H9 (cell line): ENCODE results near the gene TBC1D5. TPM values are rescaled to one million over a fixed set of nuclear protein-coding genes. Genes with fewer than 3 reads are reported as not detected.

Source experiments
- DNase-seq: peaks from one replicate; pipeline ENCODE4 v3.0.0-alpha.2; 2017
- H2AFZ ChIP-seq: one replicate; pipeline ENCODE4 v1.6.1; 2013; ENCODE audit warnings: mild to moderate bottlenecking, low read length, control low read depth, moderate library complexity
- H2AK5ac ChIP-seq: 2 replicates; pipeline ENCODE4 v1.6.1; 2013; ENCODE audit warnings: low read length, control low read depth, mixed read lengths; ENCODE audit not compliant: insufficient read length
- H2BK120ac ChIP-seq: one replicate; pipeline ENCODE4 v1.6.1; 2013; ENCODE audit warnings: low read depth, mild to moderate bottlenecking, low read length, control low read depth, inconsistent platforms; ENCODE audit not compliant: poor library complexity, severe bottlenecking
- H2BK12ac ChIP-seq: 2 replicates; pipeline ENCODE4 v1.6.1; 2013; ENCODE audit warnings: low read length, control low read depth, mixed read lengths, low read depth; ENCODE audit not compliant: insufficient read length
- H2BK15ac ChIP-seq: 2 replicates; pipeline ENCODE4 v1.6.1; 2013; ENCODE audit warnings: low read depth, low read length, control low read depth
- H2BK20ac ChIP-seq: one replicate; pipeline ENCODE4 v1.6.1; 2013; ENCODE audit warnings: low read depth, mild to moderate bottlenecking, low read length, control low read depth, inconsistent platforms; ENCODE audit not compliant: poor library complexity, severe bottlenecking
- H2BK5ac ChIP-seq: 2 replicates; pipeline ENCODE4 v1.6.1; 2013; ENCODE audit warnings: low read length, control low read depth, mixed read lengths; ENCODE audit not compliant: insufficient read length
- H3K14ac ChIP-seq: 2 replicates; pipeline ENCODE4 v1.6.1; 2013; ENCODE audit warnings: low read length, control low read depth; ENCODE audit not compliant: insufficient read depth
- H3K18ac ChIP-seq: 2 replicates; pipeline ENCODE4 v1.6.1; 2013; ENCODE audit warnings: low read depth, mild to moderate bottlenecking, mixed read lengths, low read length, control low read depth; ENCODE audit not compliant: insufficient read length
- H3K23ac ChIP-seq: 2 replicates; pipeline ENCODE4 v1.6.1; 2013; ENCODE audit warnings: low read length, control low read depth, mixed read lengths, low read depth; ENCODE audit not compliant: insufficient read length
- H3K23me2 ChIP-seq: 2 replicates; pipeline ENCODE4 v1.6.1; 2013; ENCODE audit warnings: low read depth, mild to moderate bottlenecking, mixed read lengths, low read length, control low read depth; ENCODE audit not compliant: insufficient read length, poor library complexity, severe bottlenecking
- H3K27ac ChIP-seq: 2 replicates; pipeline ENCODE4 v1.5.1; 2013; ENCODE audit warnings: low read length, control low read depth, mixed read lengths, low read depth; ENCODE audit not compliant: insufficient read length
- H3K27me3 ChIP-seq: 2 replicates; pipeline ENCODE4 v1.6.1; 2013; ENCODE audit warnings: low read length, control low read depth, inconsistent platforms; ENCODE audit not compliant: insufficient read depth
- H3K4ac ChIP-seq: 2 replicates; pipeline ENCODE4 v1.6.1; 2013; ENCODE audit warnings: low read depth, mild to moderate bottlenecking, control low read depth, inconsistent platforms, low read length, moderate library complexity
- H3K4me1 ChIP-seq: 2 replicates; pipeline ENCODE4 v1.6.1; 2013; ENCODE audit warnings: low read length, control low read depth, inconsistent platforms; ENCODE audit not compliant: insufficient read depth
- H3K4me2 ChIP-seq: 2 replicates; pipeline ENCODE4 v1.6.1; 2013; ENCODE audit warnings: low read length, control low read depth, mixed read lengths; ENCODE audit not compliant: insufficient read length, insufficient read depth
- H3K56ac ChIP-seq: 2 replicates; pipeline ENCODE4 v1.6.1; 2013; ENCODE audit warnings: low read depth, mild to moderate bottlenecking, mixed read lengths, low read length, control low read depth; ENCODE audit not compliant: insufficient read length
- H3K79me1 ChIP-seq: 2 replicates; pipeline ENCODE4 v1.6.1; 2013; ENCODE audit warnings: low read depth, mild to moderate bottlenecking, moderate library complexity, low read length, control low read depth, inconsistent platforms; ENCODE audit not compliant: insufficient read depth, poor library complexity, severe bottlenecking
- H3K79me2 ChIP-seq: 2 replicates; pipeline ENCODE4 v1.6.1; 2013; ENCODE audit warnings: low read length, control low read depth, inconsistent platforms; ENCODE audit not compliant: insufficient read depth
- H3K9ac ChIP-seq: 2 replicates; pipeline ENCODE4 v1.6.1; 2013; ENCODE audit warnings: low read length, control low read depth, mixed read lengths; ENCODE audit not compliant: insufficient read length; ENCODE audit errors: extremely low read depth
- H3K9me3 ChIP-seq: one replicate; pipeline ENCODE4 v1.6.1; 2013; ENCODE audit warnings: low read depth, low read length, inconsistent platforms; ENCODE audit not compliant: control insufficient read depth
- H3T11ph ChIP-seq: one replicate; pipeline ENCODE4 v1.6.1; 2013; ENCODE audit warnings: mild to moderate bottlenecking, low read length, control low read depth, inconsistent platforms
- H4K20me1 ChIP-seq: one replicate; pipeline ENCODE4 v1.6.1; 2013; ENCODE audit not compliant: control insufficient read depth, insufficient read length, insufficient read depth
- H4K5ac ChIP-seq: 2 replicates; pipeline ENCODE4 v1.6.1; 2013; ENCODE audit warnings: low read depth, mild to moderate bottlenecking, mixed read lengths, low read length, control low read depth; ENCODE audit not compliant: insufficient read length
- H4K8ac ChIP-seq: replicated peaks from 2 replicates; pipeline ENCODE4 v1.6.1; 2013; ENCODE audit warnings: low read length, control low read depth, mixed read lengths, low read depth; ENCODE audit not compliant: insufficient read length
- H4K91ac ChIP-seq: 2 replicates; pipeline ENCODE4 v1.6.1; 2013; ENCODE audit warnings: low read depth, mild to moderate bottlenecking, moderate library complexity, mixed read lengths, low read length, control low read depth; ENCODE audit not compliant: insufficient read length
- H3K27ac Mint-ChIP-seq, 3 experiments: 2 replicates in 2 of 3; 3 replicates in 1 of 3; pipeline ENCODE4 v1.8.0; 2020 to 2021; ENCODE audit warnings: mixed read lengths in 3 of 3, mild to moderate bottlenecking in 1 of 3, moderate library complexity in 1 of 3
- H3K27me3 Mint-ChIP-seq: 2 replicates; pipeline ENCODE4 v1.8.0; 2021; ENCODE audit warnings: low read depth, mild to moderate bottlenecking, moderate library complexity, mixed read lengths
- H3K36me3 Mint-ChIP-seq, 3 experiments: 2 replicates in 2 of 3; 3 replicates in 1 of 3; pipeline ENCODE4 v1.8.0; 2020 to 2021; ENCODE audit warnings: low read depth in 3 of 3, mixed read lengths in 3 of 3; ENCODE audit not compliant: insufficient read depth in 1 of 3
- H3K4me1 Mint-ChIP-seq, 2 experiments: 2 replicates each; pipeline ENCODE4 v1.8.0; 2020; ENCODE audit warnings: mixed read lengths in 2 of 2
- H3K4me3 Mint-ChIP-seq, 2 experiments: 2 replicates in 1 of 2; 3 replicates in 1 of 2; pipeline ENCODE4 v1.8.0; 2020 to 2021; ENCODE audit warnings: mild to moderate bottlenecking in 2 of 2, mixed read lengths in 2 of 2, moderate library complexity in 1 of 2
- H3K9me3 Mint-ChIP-seq, 2 experiments: 2 replicates in 1 of 2; 3 replicates in 1 of 2; pipeline ENCODE4 v1.8.0; 2020; ENCODE audit warnings: mild to moderate bottlenecking in 2 of 2, mixed read lengths in 2 of 2, moderate library complexity in 1 of 2
- CTCF ChIP-seq: fragments of 200-600 bp; sonication (generic); conservative IDR thresholded peaks from 3 replicates; pipeline ENCODE4 v1.8.0; 2021; ENCODE audit warnings: antibody characterized with exemption, mild to moderate bottlenecking
- total RNA-seq: library from RNA; stranded (reverse); gene quantifications from 2 replicates; pipeline ENCODE4 v1.2.1, GENCODE V29; 2021

TBC1D5 gene
- total RNA-seq, 1 experiment from 2014 or later: 25.0 TPM

DNA sequence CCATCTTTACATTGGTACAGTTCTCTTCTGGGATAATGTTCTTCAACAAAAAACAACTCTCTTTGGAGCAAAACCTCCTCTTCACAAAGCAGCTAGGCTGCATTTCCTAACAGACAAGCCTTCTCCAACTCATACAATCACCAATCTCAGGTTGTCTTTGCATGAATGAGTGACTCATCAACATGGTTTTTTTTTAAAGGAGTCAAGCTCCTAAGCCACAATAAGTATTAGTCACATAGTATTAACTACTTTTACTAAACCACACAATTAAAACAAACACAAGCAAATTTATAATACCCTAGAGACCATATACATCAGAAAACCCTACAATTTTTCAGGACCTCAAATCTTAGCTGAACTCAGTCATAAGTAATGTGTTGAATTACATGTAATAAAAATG is 137.4 kb downstream of the TBC1D5 start:
- Mint-ChIP-seq H3K36me3 (peaks cover 0 to 2% (median 1%) of the 10 kb centered on the region in 3 experiments; a peak in 5 of 7 replicates), H3K27me3 (no peaks in the 10 kb centered on the region)

More for the DNA sequence above, 137.4 kb downstream of the TBC1D5 start:
- Histone ChIP-seq H4K5ac (no peak overlapping the region), H3K56ac (no peak overlapping the region), H3K14ac (no peak overlapping the region), H3K4ac (no peak overlapping the region), H3K23me2 (no peaks in the 10 kb centered on the region), H2AK5ac (no peak overlapping the region), H4K8ac (no peak overlapping the region), H3K4me2 (no peak overlapping the region), H3K9ac (no peak overlapping the region), H3T11ph (no peak overlapping the region), H2BK120ac (no peak overlapping the region), H3K27ac (no peak overlapping the region), H2BK20ac (no peak overlapping the region), H2BK15ac (no peak overlapping the region), H3K18ac (no peak overlapping the region), H3K27me3 (no peaks in the 10 kb centered on the region), H3K4me1 (no peaks in the 10 kb centered on the region), H4K91ac (no peak overlapping the region), H3K9me3 (no peaks in the 10 kb centered on the region), H2BK12ac (no peak overlapping the region), H3K79me1 (no peaks in the 10 kb centered on the region), H2BK5ac (no peak overlapping the region), H2AFZ (no peak overlapping the region), H3K23ac (no peak overlapping the region), H3K79me2 (no peaks in the 10 kb centered on the region), H4K20me1 (no peaks in the 10 kb centered on the region)
- TF ChIP-seq CTCF: no peak
- H3K9me3 Mint-ChIP-seq: peaks cover 0 to under 1% of the 10 kb centered on the region in 2 experiments; a peak in 2 of 5 replicates
- H3K4me3 Mint-ChIP-seq: no peak overlapping the region
- H3K27ac Mint-ChIP-seq: peak overlapping the region in 1 of 3 experiments; percentile 61; a peak in 4 of 7 replicates
- peaks cover 21 to 22% of the 10 kb centered on the region in 2 experiments for H3K4me1 Mint-ChIP-seq
- no peak for DNase-seq
